K562 (cell line): Measurements from ENCODE around the gene FADS1. TPM values are rescaled to one million over a fixed set of nuclear protein-coding genes. Genes with fewer than 3 reads are reported as not detected.
A peak's percentile ranks its signal among the peaks of the same experiment; 100 is the strongest.

ENCODE experiments used
- BRCA1 ChIP-seq, 2 experiments: fragments of 450-650 bp in 1 of 2; sonication (generic) in 1 of 2; formaldehyde crosslinking in 1 of 2; IDR thresholded peaks; 2 replicates each; pipeline versions ENCODE4 v1.5.0 to v1.6.1; 2017 to 2020; ENCODE audit warnings: mild to moderate bottlenecking in 1 of 2, missing genetic modification reagents in 1 of 2
- CEBPB ChIP-seq: fragments of 450-650 bp; IDR thresholded peaks from 2 replicates; pipeline ENCODE4 v1.6.1; 2016; ENCODE audit warnings: missing genetic modification characterization, missing compliant biosample characterization
- DNMT1 ChIP-seq: fragments of 450-650 bp; IDR thresholded peaks from 2 replicates; pipeline ENCODE4 v1.6.1; 2016; ENCODE audit warnings: antibody characterized with exemption, mild to moderate bottlenecking
- E4F1 ChIP-seq: fragments of 250-450 bp; sonication (Bioruptor Pico); IDR thresholded peaks from 2 replicates; pipeline ENCODE4 v1.5.0; 2021; ENCODE audit warnings: mild to moderate bottlenecking, borderline replicate concordance
- FOXK1 ChIP-seq: sonication (generic); formaldehyde crosslinking; IDR thresholded peaks from 2 replicates; pipeline ENCODE4 v1.8.0; 2022; ENCODE audit warnings: missing genetic modification reagents, mild to moderate bottlenecking, borderline replicate concordance
- FOXP1 ChIP-seq: sonication (generic); formaldehyde crosslinking; IDR thresholded peaks from 2 replicates; pipeline ENCODE4 v1.8.0; 2022; ENCODE audit warnings: mild to moderate bottlenecking, missing genetic modification reagents
- HIVEP1 ChIP-seq: fragments of 250-450 bp; sonication (Bioruptor Pico); IDR thresholded peaks from 2 replicates; pipeline ENCODE4 v1.4.0; 2020; ENCODE audit warnings: mild to moderate bottlenecking
- JUND ChIP-seq, 2 experiments: IDR thresholded peaks; 2 replicates in 1 of 2; 3 replicates in 1 of 2; pipeline ENCODE4 v1.6.1; 2011; ENCODE audit warnings: borderline replicate concordance in 2 of 2, low read depth in 2 of 2, low read length in 2 of 2, improper control_type of control experiment in 1 of 2, missing biosample characterization in 1 of 2, missing genetic modification characterization in 1 of 2, missing genetic modification reagents in 1 of 2
- MAZ ChIP-seq, 2 experiments: fragments of 450-650 bp in 1 of 2; sonication (generic) in 1 of 2; formaldehyde crosslinking; IDR thresholded peaks in 1 of 2; conservative IDR thresholded peaks in 1 of 2; 2 replicates each; pipeline versions ENCODE4 v1.4.0 to v1.5.0; 2020; ENCODE audit warnings: mild to moderate bottlenecking in 1 of 2, missing genetic modification reagents in 1 of 2
- NR0B1 ChIP-seq: fragments of 450-650 bp; IDR thresholded peaks from one replicate; pipeline ENCODE4 v1.6.1; 2018; ENCODE audit warnings: mild to moderate bottlenecking, moderate library complexity; ENCODE audit not compliant: partially characterized antibody
- TBL1XR1 ChIP-seq, 2 experiments: IDR thresholded peaks; 2 replicates each; pipeline ENCODE4 v1.6.1; 2012; ENCODE audit warnings: improper control_type of control experiment in 2 of 2, low read length in 2 of 2, mild to moderate bottlenecking in 1 of 2
- ZBTB33 ChIP-seq: sonication (generic); formaldehyde crosslinking; IDR thresholded peaks from 2 replicates; pipeline ENCODE4 v1.8.1; 2023; ENCODE audit warnings: mild to moderate bottlenecking, missing genetic modification reagents
- ZBTB49 ChIP-seq: sonication (generic); formaldehyde crosslinking; IDR thresholded peaks from 2 replicates; pipeline ENCODE4 v1.8.0; 2022; ENCODE audit warnings: missing genetic modification reagents, mild to moderate bottlenecking, borderline replicate concordance
- ZSCAN29 ChIP-seq: fragments of 450-650 bp; IDR thresholded peaks from 2 replicates; pipeline ENCODE4 v1.6.1; 2017
- polyA plus RNA-seq, 8 experiments: library from polyadenylated mRNA; depleted of rRNA in 4 of 8; stranded (reverse) in 5 of 8; unstranded in 3 of 8; fragments of >200 nt; fragmentation: Nextera tagmentation in 2 of 8; fragmentation: Illumina TruSeq in 1 of 8; extraction: Ambion mirVana in 2 of 8; extraction: Trizol in 1 of 8; gene quantifications; 2 replicates each; pipeline versions ENCODE4 v1.2.1 to v1.2.3, GENCODE V29; 2011 to 2014; ENCODE audit warnings: inconsistent platforms in 1 of 8, missing spikeins in 1 of 8
- total RNA-seq, 7 experiments: library from RNA; depleted of rRNA in 6 of 7; stranded (reverse); fragments of >200 nt in 6 of 7; fragmentation: Illumina TruSeq in 2 of 7; extraction: Trizol in 2 of 7; gene quantifications; 2 replicates each; pipeline versions ENCODE4 v1.2.1 to v1.2.3, GENCODE V29; 2011 to 2021; ENCODE audit warnings: low replicate concordance in 1 of 7
- TF ChIP-seq, protein P1 (sequence below): fragments of 200-800 bp; sonication (Bioruptor generic); IDR thresholded peaks from 2 replicates; pipeline ENCODE4 v1.6.1; 2017; ENCODE audit warnings: missing genetic modification characterization, missing compliant biosample characterization

The FADS1 gene
- total and polyA plus RNA-seq, 9 of the 15 experiments (the other 6 are each of a cell fraction or from before 2014, with no cell fraction given), result 110 to 864 (median 364) TPM

GRCh38 chr11:61776561-61777075 lies 40.2 kb downstream of the FADS1 start (continued):
- TF ChIP-seq NR0B1 (no peak), HIVEP1 (CRISPR knock-in tag) (no peak), MAZ (CRISPR knock-in tag; conservative IDR thresholded peaks at IDR 0.05 in 1 of 2, IDR thresholded peaks at IDR 0.05 in 1 of 2) (peak in 1 of 2 experiments; percentile 78; a peak in 2 of 4 replicates), ZBTB33 (0 out of 2 replicates have a peak, but pooled peaks have one; percentile 10), ZSCAN29 (no peak), TBL1XR1 (IDR thresholded peaks at IDR 0.05; ENCODE audit: low read length in 2 of 2) (peak in 1 of 2 experiments; percentile 48; a peak in 1 of 4 replicates), FOXK1 (CRISPR knock-in tag) (no peak), CEBPB (peak; percentile 68), E4F1 (CRISPR knock-in tag) (no peak), JUND (IDR thresholded peaks at IDR 0.05; ENCODE audit: borderline replicate concordance, low read depth, low read length) (0 out of 2 replicates have a peak, but pooled peaks have one; percentile 17), JUND (tag; IDR thresholded peaks at IDR 0.05; ENCODE audit: borderline replicate concordance, low read depth, low read length) (no peak; the same call in 2 of the 3 replicates), DNMT1 (no peak), FOXP1 (CRISPR knock-in tag) (no peak), BRCA1 (IDR thresholded peaks at IDR 0.05) (no peak), BRCA1 (CRISPR knock-in tag; IDR thresholded peaks at IDR 0.05) (no peak), ZBTB49 (CRISPR knock-in tag) (no peak)
- TF ChIP-seq, protein P1, sequence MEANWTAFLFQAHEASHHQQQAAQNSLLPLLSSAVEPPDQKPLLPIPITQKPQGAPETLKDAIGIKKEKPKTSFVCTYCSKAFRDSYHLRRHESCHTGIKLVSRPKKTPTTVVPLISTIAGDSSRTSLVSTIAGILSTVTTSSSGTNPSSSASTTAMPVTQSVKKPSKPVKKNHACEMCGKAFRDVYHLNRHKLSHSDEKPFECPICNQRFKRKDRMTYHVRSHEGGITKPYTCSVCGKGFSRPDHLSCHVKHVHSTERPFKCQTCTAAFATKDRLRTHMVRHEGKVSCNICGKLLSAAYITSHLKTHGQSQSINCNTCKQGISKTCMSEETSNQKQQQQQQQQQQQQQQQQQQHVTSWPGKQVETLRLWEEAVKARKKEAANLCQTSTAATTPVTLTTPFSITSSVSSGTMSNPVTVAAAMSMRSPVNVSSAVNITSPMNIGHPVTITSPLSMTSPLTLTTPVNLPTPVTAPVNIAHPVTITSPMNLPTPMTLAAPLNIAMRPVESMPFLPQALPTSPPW, result 0 out of 2 replicates have a peak, but pooled peaks have one; percentile 31
